ENCODE data around the gene RPTOR.

DNA sequence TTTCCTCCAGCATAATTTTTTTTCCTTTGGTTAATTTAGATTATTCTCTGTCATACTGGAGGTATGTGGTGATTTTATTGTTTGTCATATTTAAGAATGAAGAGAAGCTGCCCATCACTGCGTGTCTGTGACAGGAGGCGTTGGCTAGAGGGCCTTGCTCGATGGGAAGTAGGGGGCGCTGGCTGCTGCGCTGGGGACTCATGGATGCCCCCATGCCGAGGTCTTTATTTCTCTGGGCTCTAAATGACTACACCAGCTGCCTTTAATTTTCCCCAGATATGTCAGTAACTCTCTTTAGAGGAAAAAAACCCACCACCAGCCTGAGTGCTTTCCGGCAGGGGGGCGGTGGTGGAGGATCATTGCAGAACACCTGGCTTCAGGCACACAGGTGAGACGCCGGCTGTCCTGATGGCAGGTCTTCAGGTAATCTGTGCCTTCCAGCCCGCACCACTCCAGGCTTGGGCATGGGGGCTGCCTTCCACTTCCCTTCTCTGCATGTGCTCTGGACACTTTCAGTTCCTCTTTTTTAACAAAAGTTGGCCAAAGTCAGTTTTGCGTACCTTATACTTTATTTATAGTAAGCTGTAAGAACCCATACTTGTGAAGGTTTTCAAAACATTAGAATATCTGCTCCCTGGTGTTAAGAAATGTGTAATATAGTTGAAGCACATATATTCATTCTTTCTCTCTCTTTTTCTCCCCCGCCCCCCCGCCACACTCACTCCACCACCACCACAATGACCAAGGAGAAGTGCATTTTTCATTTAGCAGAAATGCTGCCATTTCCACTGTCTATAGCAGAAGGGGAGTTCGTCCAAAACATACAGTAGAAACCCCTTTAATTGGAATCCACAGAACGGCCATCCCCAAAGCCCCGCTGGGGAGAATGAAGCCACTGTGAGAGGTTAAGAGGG, 192.7 kb downstream of the RPTOR start:
- TF ChIP-seq, protein P1, sequence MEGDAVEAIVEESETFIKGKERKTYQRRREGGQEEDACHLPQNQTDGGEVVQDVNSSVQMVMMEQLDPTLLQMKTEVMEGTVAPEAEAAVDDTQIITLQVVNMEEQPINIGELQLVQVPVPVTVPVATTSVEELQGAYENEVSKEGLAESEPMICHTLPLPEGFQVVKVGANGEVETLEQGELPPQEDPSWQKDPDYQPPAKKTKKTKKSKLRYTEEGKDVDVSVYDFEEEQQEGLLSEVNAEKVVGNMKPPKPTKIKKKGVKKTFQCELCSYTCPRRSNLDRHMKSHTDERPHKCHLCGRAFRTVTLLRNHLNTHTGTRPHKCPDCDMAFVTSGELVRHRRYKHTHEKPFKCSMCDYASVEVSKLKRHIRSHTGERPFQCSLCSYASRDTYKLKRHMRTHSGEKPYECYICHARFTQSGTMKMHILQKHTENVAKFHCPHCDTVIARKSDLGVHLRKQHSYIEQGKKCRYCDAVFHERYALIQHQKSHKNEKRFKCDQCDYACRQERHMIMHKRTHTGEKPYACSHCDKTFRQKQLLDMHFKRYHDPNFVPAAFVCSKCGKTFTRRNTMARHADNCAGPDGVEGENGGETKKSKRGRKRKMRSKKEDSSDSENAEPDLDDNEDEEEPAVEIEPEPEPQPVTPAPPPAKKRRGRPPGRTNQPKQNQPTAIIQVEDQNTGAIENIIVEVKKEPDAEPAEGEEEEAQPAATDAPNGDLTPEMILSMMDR (optimal IDR thresholded peaks at IDR 0.05 in 1 of 3, IDR thresholded peaks at IDR 0.05 in 1 of 3, conservative IDR thresholded peaks at IDR 0.05 in 1 of 3; ENCODE audit: extremely low read depth in 1 of 3, insufficient read depth in 2 of 3, low read length in 3 of 3): no peak
- TF ChIP-seq EZH2 (IDR thresholded peaks at IDR 0.05; ENCODE audit: low read length): no peak

All from keratinocyte (primary cell).